Measurements from ENCODE around the gene COQ8B. TPM values are rescaled to one million over a fixed set of nuclear protein-coding genes. Genes with fewer than 3 reads are reported as not detected.

The COQ8B gene
- total RNA-seq, 1 donor from 2014 or later, result 51.1 TPM

GRCh38 chr19:40759352-40759751 lies 42.7 kb upstream of the COQ8B start:
- H3K9me3 ChIP-seq, result no peaks in the 10 kb centered on the region
- H3K4me3 ChIP-seq, result no peak overlapping the region
- H3K36me3 ChIP-seq, result peaks cover 0 to 91% of the 10 kb centered on the region in 2 donors
- no peak for DNase-seq (ENCODE audit: extremely low spot score in 2 of 2)
- H3K27me3 ChIP-seq, result no peaks in the 10 kb centered on the region
- peaks cover 29% of the 10 kb centered on the region for H3K4me1 ChIP-seq
- intact Hi-C loops (cut with DNase I), result loop anchor here (10.0 kb wide), 1 partner anchor 45 kb away; no protein-coding TSS in a partner anchor
- TF ChIP-seq POLR2AphosphoS5 (IDR thresholded peaks at IDR 0.05; ENCODE audit: insufficient read depth in 1 of 2, low read depth in 1 of 2) (no peak), POLR2A (IDR thresholded peaks at IDR 0.05) (no peak), CTCF (IDR thresholded peaks at IDR 0.05) (no peak)
- H3K27ac ChIP-seq, result no peak overlapping the region

GRCh38 chr19:40758491-40758890 lies 41.8 kb upstream of the COQ8B start:
- DNase-seq (ENCODE audit: extremely low spot score in 2 of 2), result no peak
- Histone ChIP-seq H3K4me3 (no peak overlapping the region), H3K27ac (no peak overlapping the region), H3K36me3 (peaks cover 0 to 83% of the 10 kb centered on the region in 2 donors), H3K9me3 (no peaks in the 10 kb centered on the region), H3K4me1 (peaks cover 38% of the 10 kb centered on the region), H3K27me3 (no peaks in the 10 kb centered on the region)
- TF ChIP-seq CTCF (IDR thresholded peaks at IDR 0.05) (no peak), POLR2AphosphoS5 (IDR thresholded peaks at IDR 0.05; ENCODE audit: insufficient read depth in 1 of 2, low read depth in 1 of 2) (no peak), POLR2A (IDR thresholded peaks at IDR 0.05) (no peak)
- intact Hi-C loops (cut with DNase I), result loop anchor here (10.0 kb wide), 1 partner anchor 46 kb away; no protein-coding TSS in a partner anchor

GRCh38 chr19:40756502-40757110 lies 39.9 kb upstream of the COQ8B start:
- Histone ChIP-seq H3K36me3 (peaks cover 0 to 64% of the 10 kb centered on the region in 2 donors), H3K4me3 (no peak overlapping the region), H3K4me1 (peaks cover 54% of the 10 kb centered on the region), H3K27me3 (no peaks in the 10 kb centered on the region), H3K9me3 (no peaks in the 10 kb centered on the region), H3K27ac (no peak overlapping the region)
- TF ChIP-seq POLR2AphosphoS5 (IDR thresholded peaks at IDR 0.05; ENCODE audit: insufficient read depth in 1 of 2, low read depth in 1 of 2) (no peak), CTCF (IDR thresholded peaks at IDR 0.05) (no peak), POLR2A (IDR thresholded peaks at IDR 0.05) (no peak)
- intact Hi-C loops (cut with DNase I), result loop anchor here (10.0 kb wide), 1 partner anchor 48 kb away; no protein-coding TSS in a partner anchor
- DNase-seq (ENCODE audit: extremely low spot score in 2 of 2), result no peak

- no peaks in the 10 kb centered on the region for H3K9me3 ChIP-seq
- TF ChIP-seq POLR2AphosphoS5 (IDR thresholded peaks at IDR 0.05; ENCODE audit: insufficient read depth in 1 of 2, low read depth in 1 of 2) (no peak), POLR2A (IDR thresholded peaks at IDR 0.05) (no peak), CTCF (IDR thresholded peaks at IDR 0.05) (no peak)
- DNase-seq (ENCODE audit: extremely low spot score in 2 of 2), result no peak
- H3K27me3 ChIP-seq, result no peaks in the 10 kb centered on the region
- peaks cover 0 to 56% of the 10 kb centered on the region in 2 donors for H3K36me3 ChIP-seq
- intact Hi-C loops (cut with DNase I), result loop anchor here (10.0 kb wide), 1 partner anchor 49 kb away; no protein-coding TSS in a partner anchor
- H3K4me3 ChIP-seq, result no peak overlapping the region
- no peak overlapping the region for H3K27ac ChIP-seq
- peaks cover 54% of the 10 kb centered on the region for H3K4me1 ChIP-seq
Observed at GRCh38 chr19:40755791-40756190, 39.1 kb upstream of the COQ8B start.

- Histone ChIP-seq H3K4me1 (peaks cover 54% of the 10 kb centered on the region), H3K27me3 (no peaks in the 10 kb centered on the region), H3K36me3 (peaks cover 0 to 50% of the 10 kb centered on the region in 2 donors), H3K27ac (no peak overlapping the region), H3K9me3 (no peaks in the 10 kb centered on the region), H3K4me3 (no peak overlapping the region)
- TF ChIP-seq POLR2A (IDR thresholded peaks at IDR 0.05) (no peak), CTCF (IDR thresholded peaks at IDR 0.05) (no peak), POLR2AphosphoS5 (IDR thresholded peaks at IDR 0.05; ENCODE audit: insufficient read depth in 1 of 2, low read depth in 1 of 2) (no peak)
- DNase-seq (ENCODE audit: extremely low spot score in 2 of 2), result no peak
- intact Hi-C loops (cut with DNase I), result loop anchor here (10.0 kb wide), 1 partner anchor 50 kb away; no protein-coding TSS in a partner anchor
Observed at GRCh38 chr19:40755248-40755624, 38.5 kb upstream of the COQ8B start.
